GM19035 (cell line): ENCODE measurements around the gene ANKRD63.

Experiments used
- ATAC-seq: cut with Tn5 transposase; IDR thresholded peaks from one replicate; pipeline ENCODE4 v1.9.1; 2021; ENCODE audit not compliant: unreplicated experiment

Gene ANKRD63

GRCh38 chr15:40295877-40296560 is 13.2 kb upstream of the ANKRD63 start:
- no peak for ATAC-seq

DNA sequence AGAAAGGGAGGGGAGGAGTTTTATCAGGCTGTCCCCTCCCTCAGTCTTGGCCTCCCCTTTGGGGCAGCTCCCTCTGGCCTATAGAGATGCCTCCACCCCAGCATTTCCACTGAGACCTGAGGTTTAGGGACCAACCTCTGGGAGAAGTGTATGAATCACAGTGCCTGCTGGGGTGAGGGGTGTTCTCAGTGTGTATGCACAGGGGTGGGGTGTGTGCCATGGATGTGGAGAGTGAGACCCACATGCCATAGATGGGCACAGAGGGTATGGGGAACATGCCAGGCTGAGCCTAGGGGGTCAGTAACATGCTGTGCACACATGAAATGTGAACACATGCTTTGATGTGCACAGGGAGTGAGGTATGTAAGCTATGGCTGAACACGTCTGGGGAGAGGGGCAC is 12.4 kb upstream of the ANKRD63 start:
- no peak for ATAC-seq

GRCh38 chr15:40293905-40294895 is 11.3 kb upstream of the ANKRD63 start:
- ATAC-seq, result no peak

- ATAC-seq, result no peak
Observed at GRCh38 chr15:40293006-40293405, 10.1 kb upstream of the ANKRD63 start.

- no peak for ATAC-seq
Observed at GRCh38 chr15:40292246-40292645, 9.4 kb upstream of the ANKRD63 start.

GRCh38 chr15:40290918-40291574 is 8.2 kb upstream of the ANKRD63 start:
- no peak for ATAC-seq

DNA sequence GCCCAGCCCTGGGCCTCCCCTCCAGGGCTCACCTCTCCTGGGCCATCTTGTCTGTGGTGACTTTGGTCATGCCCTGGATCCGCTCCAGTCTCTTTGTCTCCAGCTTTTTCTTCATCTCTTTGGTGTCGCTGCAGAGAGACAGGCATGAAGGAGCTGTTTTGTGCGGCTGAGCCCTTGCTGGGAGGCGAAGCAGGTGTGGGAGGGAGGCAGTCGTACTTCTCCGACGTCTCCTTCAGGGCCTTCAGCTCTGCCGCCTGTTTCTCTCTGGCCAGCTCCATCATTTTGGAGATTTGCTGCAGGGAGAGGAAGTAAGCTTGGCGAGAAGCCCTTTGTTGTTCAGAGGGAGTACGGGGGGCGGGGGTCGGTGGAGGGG is 7.7 kb upstream of the ANKRD63 start:
- no peak for ATAC-seq

DNA sequence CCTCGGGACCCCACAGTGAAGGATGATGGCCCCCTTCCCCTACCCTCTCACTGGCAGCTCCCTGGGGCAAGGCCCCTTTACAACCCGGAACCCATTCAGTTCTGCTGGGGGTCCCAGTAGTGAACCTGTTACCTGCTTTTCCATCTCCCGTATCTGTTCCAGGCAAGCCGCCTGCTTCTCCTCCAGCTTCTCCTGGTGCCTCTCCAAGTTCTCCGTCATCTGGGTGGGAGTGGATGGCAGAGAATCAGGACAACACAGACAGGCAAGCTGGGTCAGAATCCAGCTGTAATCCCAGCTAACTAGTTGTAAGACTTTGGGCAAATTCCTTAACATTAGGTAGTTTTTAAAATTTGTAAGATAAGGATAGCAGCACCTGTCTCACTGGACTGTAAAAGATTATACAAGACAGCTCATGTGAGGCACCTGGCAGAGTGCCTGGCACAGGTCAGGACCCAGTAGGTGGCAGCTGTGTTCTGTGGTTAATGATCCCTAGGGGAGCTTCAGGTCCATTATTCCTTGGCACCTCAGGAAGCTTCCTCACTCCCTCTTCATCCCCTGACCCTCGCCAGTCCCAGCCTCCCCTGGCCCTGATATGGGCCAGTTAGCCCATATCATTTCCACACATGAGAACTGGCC is 6.4 kb upstream of the ANKRD63 start:
- ATAC-seq, result no peak

- no peak for ATAC-seq
Observed at GRCh38 chr15:40287968-40288367, 5.1 kb upstream of the ANKRD63 start.

- no peak for ATAC-seq
Observed at GRCh38 chr15:40287505-40287904, 4.6 kb upstream of the ANKRD63 start.

GRCh38 chr15:40286794-40287193 is 3.9 kb upstream of the ANKRD63 start:
- no peak for ATAC-seq

DNA sequence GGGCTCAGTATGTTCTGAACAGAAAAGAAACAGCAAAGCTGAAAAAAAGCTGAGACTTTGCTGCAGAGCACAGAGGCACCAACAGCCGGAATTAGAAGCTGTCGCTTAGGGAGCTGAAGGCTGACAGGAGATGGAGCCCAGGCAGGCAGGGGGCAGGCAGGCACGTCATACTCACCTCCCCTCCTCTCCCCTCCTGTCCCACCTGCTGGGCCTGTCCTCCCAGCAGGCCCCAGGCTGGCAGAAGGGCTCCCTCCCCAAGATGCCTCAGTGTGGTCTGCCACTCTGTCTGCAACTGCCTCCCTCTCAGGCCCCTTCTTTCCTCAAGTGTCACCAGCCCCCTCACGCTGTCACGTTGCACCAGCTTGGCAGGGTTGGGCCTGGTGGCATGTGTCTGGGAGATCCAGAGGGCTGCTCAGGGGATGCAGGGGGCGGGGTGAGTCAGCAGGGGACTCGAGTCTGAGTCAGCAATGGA is 3.2 kb upstream of the ANKRD63 start:
- no peak for ATAC-seq

- ATAC-seq, result no peak
Observed at GRCh38 chr15:40285554-40286011, 2.7 kb upstream of the ANKRD63 start.

DNA sequence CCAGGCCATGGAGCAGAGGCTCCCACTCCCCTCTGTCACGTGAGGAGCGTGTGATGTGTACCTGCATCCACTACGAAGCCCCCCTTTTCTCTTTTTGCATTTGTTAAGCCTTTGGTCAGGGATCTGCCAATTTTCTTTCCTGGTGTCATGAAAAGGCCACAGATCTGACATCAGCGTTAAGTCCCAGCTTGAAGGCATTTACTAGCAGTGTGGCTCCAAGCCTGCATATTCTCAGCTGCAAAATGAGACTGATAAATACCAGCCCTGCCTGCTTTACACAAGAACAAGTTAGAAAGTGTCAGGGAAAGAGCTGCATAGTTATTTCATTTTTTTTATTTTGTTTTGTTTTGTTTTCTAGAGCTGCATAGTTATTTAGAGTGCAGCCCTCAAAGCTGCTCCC is 2.3 kb upstream of the ANKRD63 start:
- no peak for ATAC-seq

DNA sequence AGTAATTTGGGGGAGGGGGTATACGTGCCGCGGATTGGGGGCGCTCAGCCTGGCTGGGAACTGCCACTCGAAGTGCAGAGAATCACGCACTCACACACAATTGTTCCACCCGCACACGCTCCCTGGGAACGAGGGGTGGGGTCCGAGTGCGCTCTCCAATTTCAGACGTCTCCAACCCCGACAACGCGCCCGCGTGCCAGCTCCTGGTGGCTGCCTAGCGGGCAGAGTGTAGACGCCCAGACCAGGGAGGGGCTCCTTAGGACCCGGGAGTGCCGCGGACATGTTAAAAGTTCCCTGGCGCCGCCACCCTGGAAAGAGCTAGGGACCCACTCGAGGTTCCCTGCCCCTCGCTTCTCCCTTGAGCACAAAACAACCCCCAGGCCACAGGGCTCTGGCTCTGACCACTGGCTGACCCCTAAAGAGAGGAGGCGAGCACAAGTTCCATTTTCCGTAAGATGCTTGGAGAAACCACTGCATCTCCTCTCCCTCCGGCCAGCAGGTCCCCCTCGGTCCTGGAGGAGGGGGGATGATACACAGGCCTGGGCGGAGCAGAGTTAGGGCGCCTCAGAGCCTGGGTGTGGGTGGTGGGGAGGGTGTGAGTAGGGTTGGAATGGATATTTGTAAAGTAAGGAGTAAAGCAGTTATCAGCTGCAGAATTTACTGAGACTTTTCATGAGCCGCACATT is 894 bp upstream of the ANKRD63 start:
- ATAC-seq, result no peak

- no peak for ATAC-seq
Observed at GRCh38 chr15:40282147-40282868, 556 bp downstream of the ANKRD63 start.

- no peak for ATAC-seq
Observed at GRCh38 chr15:40281801-40282146, 1.1 kb downstream of the ANKRD63 start.

GRCh38 chr15:40281057-40281800 is 1.6 kb downstream of the ANKRD63 start:
- no peak for ATAC-seq
